Measurements from ENCODE around the gene PLAAT4.

- TF ChIP-seq CTCF (IDR thresholded peaks at IDR 0.05; ENCODE audit: poor library complexity): no peak
- TF ChIP-seq EZH2phosphoT487 (IDR thresholded peaks at IDR 0.05; ENCODE audit: low read depth, severe bottlenecking, unreplicated experiment): no peak
- no peak for TF ChIP-seq EZH2 (IDR thresholded peaks at IDR 0.05; ENCODE audit: borderline replicate concordance)
Observed at GRCh38 chr11:63491240-63491587, 45.4 kb upstream of the PLAAT4 start.

Measured in hepatocyte (in vitro differentiated cells).